CD4-positive, alpha-beta T cell (primary cell): ENCODE measurements around the gene ELMO1. TPM values are rescaled to one million over a fixed set of nuclear protein-coding genes. Genes with fewer than 3 reads are reported as not detected.

Source experiments
- ATAC-seq: fragments of 200-7000 bp; cut with Tn5 transposase; one replicate; pipeline ENCODE4 v1.10.0; 2022; ENCODE audit warnings: mild to moderate bottlenecking; ENCODE audit not compliant: poor library complexity
- CTCF ChIA-PET: fragments of 350-600 bp; sonication (Branson Sonifier 250); formaldehyde crosslinking; loops from one replicate; lab custom pipeline; 2021; ENCODE audit warnings: antibody characterized with exemption, inconsistent platforms; lab: Charles Lee
- POLR2A ChIA-PET: fragments of 350-600 bp; sonication (Branson Sonifier 250); formaldehyde crosslinking; loops from one replicate; lab custom pipeline; 2021; ENCODE audit warnings: antibody characterized with exemption, inconsistent platforms; lab: Charles Lee
- DNase-seq, 14 experiments: peaks; one replicate each; pipeline ENCODE4 v3.0.0-alpha.2; 2013 to 2020; ENCODE audit warnings: mixed read lengths in 2 of 14
- H3K27ac ChIP-seq, 2 donors: one replicate each; pipeline versions ENCODE4 v1.5.1 to v1.7.0; 2013; ENCODE audit warnings: low read length in 2 of 2, low read depth in 1 of 2, mild to moderate bottlenecking in 1 of 2
- H3K27me3 ChIP-seq, 2 experiments: 1 replicate in 1 of 2; 2 replicates in 1 of 2; pipeline versions ENCODE4 v1.6.1 to v1.7.0; 2013; ENCODE audit warnings: low read length in 2 of 2, control low read depth in 1 of 2, mild to moderate bottlenecking in 1 of 2, moderate library complexity in 1 of 2; ENCODE audit not compliant: insufficient read depth in 2 of 2, control insufficient read depth in 1 of 2
- H3K36me3 ChIP-seq: one replicate; pipeline ENCODE4 v1.6.1; 2013; ENCODE audit warnings: low read length, control low read depth; ENCODE audit not compliant: insufficient read depth
- H3K4me1 ChIP-seq: one replicate; pipeline ENCODE4 v1.6.1; 2013; ENCODE audit warnings: low read length, control low read depth; ENCODE audit not compliant: insufficient read depth
- H3K4me3 ChIP-seq: one replicate; pipeline ENCODE4 v1.5.1; 2013; ENCODE audit warnings: mild to moderate bottlenecking, low read length, moderate library complexity
- H3K9me3 ChIP-seq, 2 experiments: 1 replicate in 1 of 2; 2 replicates in 1 of 2; pipeline versions ENCODE4 v1.6.1 to v1.7.0; 2013; ENCODE audit warnings: low read length in 2 of 2, mild to moderate bottlenecking in 2 of 2, control low read depth in 1 of 2, moderate library complexity in 1 of 2; ENCODE audit not compliant: control insufficient read depth in 1 of 2, insufficient read depth in 1 of 2
- H3K27ac Mint-ChIP-seq: one replicate; pipeline ENCODE4 v1.8.0; 2020; ENCODE audit warnings: mixed read lengths
- H3K27me3 Mint-ChIP-seq: one replicate; pipeline ENCODE4 v1.8.0; 2021; ENCODE audit warnings: mixed read lengths
- H3K36me3 Mint-ChIP-seq: one replicate; pipeline ENCODE4 v1.8.0; 2021; ENCODE audit warnings: low read depth, mixed read lengths
- H3K4me1 Mint-ChIP-seq: one replicate; pipeline ENCODE4 v1.8.0; 2021; ENCODE audit warnings: low read depth, mixed read lengths
- H3K4me3 Mint-ChIP-seq: one replicate; pipeline ENCODE4 v1.8.0; 2020; ENCODE audit warnings: mild to moderate bottlenecking, mixed read lengths
- H3K9me3 Mint-ChIP-seq: one replicate; pipeline ENCODE4 v1.8.0; 2020; ENCODE audit warnings: mixed read lengths
- intact Hi-C, 2 experiments: fragments of 100-400 bp; cut with DNase I in 1 of 2; cut with micrococcal nuclease in 1 of 2; formaldehyde crosslinking; loops; one replicate each; pipeline versions ENCODE4 v1.15.1 to v1.9.0; 2023 to 2025; cut with DNase I, micrococcal nuclease
- total RNA-seq, 174 experiments: library from RNA in 2 of 174; stranded (reverse) in 2 of 174; gene quantifications; one replicate each; pipeline ENCODE4 v1.2.3 and lab custom pipeline; 2021 to 2026
- TF ChIP-seq, protein P1 (sequence below): fragments of 200-600 bp; IDR thresholded peaks from one replicate; pipeline ENCODE4 v1.8.0; 2022; ENCODE audit warnings: antibody characterized with exemption, mild to moderate bottlenecking

Gene ELMO1
- total RNA-seq, 2 experiments from 2014 or later: 117 to 120 TPM

DNA sequence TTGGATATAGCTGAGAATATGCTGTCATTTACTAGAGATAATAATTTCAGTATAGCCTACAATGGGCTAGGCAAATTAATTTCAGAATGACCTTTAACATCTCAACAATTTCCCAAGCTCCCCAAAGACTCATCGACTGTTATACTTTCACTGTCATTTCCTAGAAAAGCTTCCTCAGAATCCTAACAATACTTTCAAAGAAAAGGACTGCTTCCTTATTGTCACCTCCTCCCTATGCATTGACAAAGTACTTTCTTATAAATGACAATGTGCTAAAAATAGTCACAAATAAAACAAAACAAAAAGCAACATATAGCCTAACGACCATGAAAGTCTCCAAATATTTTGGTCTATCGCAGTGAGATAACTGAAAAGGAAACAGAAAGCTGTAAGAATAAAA lies 272.6 kb downstream of the ELMO1 start:
- Mint-ChIP-seq H3K4me1 (peaks cover 12% of the 10 kb centered on the region), H3K9me3 (no peaks in the 10 kb centered on the region), H3K4me3 (no peak overlapping the region), H3K27me3 (no peaks in the 10 kb centered on the region), H3K36me3 (peaks cover 70% of the 10 kb centered on the region), H3K27ac (no peak overlapping the region)
- Histone ChIP-seq H3K27ac (no peak overlapping the region), H3K4me3 (no peak overlapping the region), H3K27me3 (no peaks in the 10 kb centered on the region), H3K9me3 (no peaks in the 10 kb centered on the region), H3K36me3 (peaks cover 27% of the 10 kb centered on the region), H3K4me1 (no peaks in the 10 kb centered on the region)
- intact Hi-C loops: no loop called here
- no peak for ATAC-seq
- DNase-seq: no peak
- ChIA-PET POLR2A (interaction anchor here (0.7 kb wide), 1 partner anchor 450 kb away, joined by 3 read pairs; no protein-coding TSS in a partner anchor), CTCF (interaction anchor here (4.1 kb wide), 1 partner anchor 688 kb away, joined by 21 read pairs; no protein-coding TSS in a partner anchor)
- TF ChIP-seq, protein P1, sequence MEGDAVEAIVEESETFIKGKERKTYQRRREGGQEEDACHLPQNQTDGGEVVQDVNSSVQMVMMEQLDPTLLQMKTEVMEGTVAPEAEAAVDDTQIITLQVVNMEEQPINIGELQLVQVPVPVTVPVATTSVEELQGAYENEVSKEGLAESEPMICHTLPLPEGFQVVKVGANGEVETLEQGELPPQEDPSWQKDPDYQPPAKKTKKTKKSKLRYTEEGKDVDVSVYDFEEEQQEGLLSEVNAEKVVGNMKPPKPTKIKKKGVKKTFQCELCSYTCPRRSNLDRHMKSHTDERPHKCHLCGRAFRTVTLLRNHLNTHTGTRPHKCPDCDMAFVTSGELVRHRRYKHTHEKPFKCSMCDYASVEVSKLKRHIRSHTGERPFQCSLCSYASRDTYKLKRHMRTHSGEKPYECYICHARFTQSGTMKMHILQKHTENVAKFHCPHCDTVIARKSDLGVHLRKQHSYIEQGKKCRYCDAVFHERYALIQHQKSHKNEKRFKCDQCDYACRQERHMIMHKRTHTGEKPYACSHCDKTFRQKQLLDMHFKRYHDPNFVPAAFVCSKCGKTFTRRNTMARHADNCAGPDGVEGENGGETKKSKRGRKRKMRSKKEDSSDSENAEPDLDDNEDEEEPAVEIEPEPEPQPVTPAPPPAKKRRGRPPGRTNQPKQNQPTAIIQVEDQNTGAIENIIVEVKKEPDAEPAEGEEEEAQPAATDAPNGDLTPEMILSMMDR: no peak

DNA sequence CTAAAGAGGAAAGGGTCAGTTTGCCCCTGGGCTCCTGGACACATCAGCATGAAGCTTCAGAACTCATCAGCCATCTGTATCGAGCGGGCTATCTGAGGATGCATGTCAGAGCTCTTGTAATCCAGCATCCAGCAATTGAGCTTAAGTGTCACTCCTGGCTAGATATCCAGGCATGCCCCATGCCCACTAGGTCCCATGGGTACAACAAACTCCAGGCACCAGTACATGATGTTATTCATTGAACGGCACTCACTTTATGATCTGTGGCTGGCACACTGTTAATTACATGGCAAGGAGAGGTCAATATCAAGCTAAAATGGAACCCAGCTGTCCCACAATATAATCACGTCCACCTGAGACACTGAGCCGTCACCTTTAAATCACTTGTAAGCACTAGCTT lies 274.2 kb downstream of the ELMO1 start:
- Mint-ChIP-seq H3K9me3 (no peaks in the 10 kb centered on the region), H3K27me3 (no peaks in the 10 kb centered on the region), H3K36me3 (peaks cover 68% of the 10 kb centered on the region), H3K4me3 (no peak overlapping the region), H3K4me1 (peaks cover 12% of the 10 kb centered on the region), H3K27ac (no peak overlapping the region)
- no peak for DNase-seq
- Histone ChIP-seq H3K9me3 (no peaks in the 10 kb centered on the region), H3K27me3 (no peaks in the 10 kb centered on the region), H3K27ac (no peak overlapping the region), H3K36me3 (peaks cover 21% of the 10 kb centered on the region), H3K4me3 (no peak overlapping the region), H3K4me1 (no peaks in the 10 kb centered on the region)
- POLR2A ChIA-PET: no interaction called here
- TF ChIP-seq, protein P1: no peak
- CTCF ChIA-PET: interaction anchor here (2.3 kb wide), 1 partner anchor 686 kb away, joined by 6 read pairs; no protein-coding TSS in a partner anchor
- no peak for ATAC-seq
- intact Hi-C loops: no loop called here

DNA sequence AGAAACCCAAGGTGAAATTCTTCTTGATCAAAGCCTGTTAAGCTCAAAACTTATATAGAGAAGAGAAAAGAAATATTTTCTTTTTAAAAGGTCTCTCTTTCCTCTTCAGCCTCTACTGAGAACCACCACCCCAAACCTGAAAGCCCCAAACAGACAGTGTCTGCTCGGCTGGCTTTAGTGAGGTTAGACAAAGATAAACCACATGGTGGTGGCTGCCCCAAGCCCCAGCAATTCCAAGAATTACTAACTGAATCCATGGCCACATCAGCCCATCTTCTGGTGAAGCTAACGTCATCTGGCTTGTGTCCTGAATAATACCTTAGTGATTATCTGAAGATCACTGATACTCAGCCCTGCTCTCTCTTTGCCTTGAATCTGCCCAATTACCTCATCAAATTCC lies 275.0 kb downstream of the ELMO1 start:
- Histone ChIP-seq H3K36me3 (peaks cover 21% of the 10 kb centered on the region), H3K4me3 (no peak overlapping the region), H3K27me3 (no peaks in the 10 kb centered on the region), H3K4me1 (no peaks in the 10 kb centered on the region), H3K9me3 (no peaks in the 10 kb centered on the region), H3K27ac (no peak overlapping the region)
- TF ChIP-seq, protein P1: no peak
- no peak overlapping the region for H3K27ac Mint-ChIP-seq
- no peak for ATAC-seq
- H3K36me3 Mint-ChIP-seq: peaks cover 68% of the 10 kb centered on the region
- DNase-seq: no peak
- ChIA-PET POLR2A (interaction anchor here (0.6 kb wide), 1 partner anchor 15 kb away, joined by 3 read pairs; no protein-coding TSS in a partner anchor), CTCF (interaction anchor here (1.5 to 2.3 kb wide), 2 partner anchors 25 to 686 kb away, joined by 3 to 6 read pairs; no protein-coding TSS in a partner anchor)
- intact Hi-C loops: no loop called here
- H3K27me3 Mint-ChIP-seq: no peaks in the 10 kb centered on the region
- H3K4me3 Mint-ChIP-seq: no peak overlapping the region
- no peaks in the 10 kb centered on the region for H3K9me3 Mint-ChIP-seq
- H3K4me1 Mint-ChIP-seq: peaks cover 12% of the 10 kb centered on the region
